Effector memory CD4-positive, alpha-beta T cell (primary cell): ENCODE measurements around the gene MAP4.

ENCODE experiments used
- DNase-seq, 3 donors: peaks; one replicate each; pipeline ENCODE4 v3.0.0-alpha.2; 2020
- H3K27ac ChIP-seq: 2 replicates; pipeline ENCODE4 v1.7.0; 2013; ENCODE audit warnings: mild to moderate bottlenecking, low read length, moderate library complexity; ENCODE audit not compliant: insufficient read depth, poor library complexity, severe bottlenecking
- H3K27me3 ChIP-seq: replicated peaks from 2 replicates; pipeline ENCODE4 v1.7.0; 2013; ENCODE audit warnings: mild to moderate bottlenecking, low read length; ENCODE audit not compliant: insufficient read depth, control insufficient read depth, poor library complexity, severe bottlenecking
- H3K36me3 ChIP-seq: 2 replicates; pipeline ENCODE4 v1.7.0; 2013; ENCODE audit warnings: mild to moderate bottlenecking, low read length, moderate library complexity; ENCODE audit not compliant: control insufficient read depth, insufficient read depth
- H3K4me1 ChIP-seq: 2 replicates; pipeline ENCODE4 v1.7.0; 2013; ENCODE audit warnings: low read length, mild to moderate bottlenecking; ENCODE audit not compliant: control insufficient read depth, insufficient read depth, poor library complexity, severe bottlenecking
- H3K4me3 ChIP-seq: 2 replicates; pipeline ENCODE4 v1.7.0; 2013; ENCODE audit warnings: low read length, low read depth, mild to moderate bottlenecking; ENCODE audit not compliant: insufficient read depth, poor library complexity, severe bottlenecking
- H3K9me3 ChIP-seq: 2 replicates; pipeline ENCODE4 v1.7.0; 2013; ENCODE audit warnings: mild to moderate bottlenecking, low read length, moderate library complexity; ENCODE audit not compliant: control insufficient read depth

MAP4 gene

GRCh38 chr3:47940232-47940631 is 76.0 kb downstream of the MAP4 start:
- Histone ChIP-seq H3K9me3 (no peaks in the 10 kb centered on the region), H3K27ac (no peak overlapping the region), H3K27me3 (no peaks in the 10 kb centered on the region), H3K4me3 (no peak overlapping the region), H3K36me3 (no peaks in the 10 kb centered on the region), H3K4me1 (no peaks in the 10 kb centered on the region)
- DNase-seq, result no peak

DNA sequence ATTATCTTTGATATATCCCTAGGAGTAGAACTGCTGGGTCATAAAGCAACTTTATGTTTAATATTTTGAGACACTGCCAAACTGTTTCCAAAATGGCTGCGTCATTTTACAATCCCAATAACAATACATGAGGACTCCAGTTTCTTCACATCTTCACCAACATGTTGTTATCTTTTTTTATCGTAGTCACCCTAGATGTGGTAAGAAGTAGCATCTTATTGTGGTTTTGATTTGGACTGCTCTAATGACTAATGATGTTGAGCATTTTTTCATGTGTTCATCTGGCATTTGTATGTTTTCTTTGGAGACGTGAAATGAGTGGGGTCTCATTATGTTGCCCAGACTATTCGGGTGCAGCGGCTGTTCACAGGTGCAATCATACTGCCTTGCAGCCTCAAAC is 83.8 kb downstream of the MAP4 start:
- Histone ChIP-seq H3K27me3 (no peaks in the 10 kb centered on the region), H3K27ac (no peak overlapping the region), H3K4me3 (no peak overlapping the region), H3K36me3 (peaks cover 6% of the 10 kb centered on the region), H3K4me1 (no peaks in the 10 kb centered on the region), H3K9me3 (no peaks in the 10 kb centered on the region)
- DNase-seq, result no peak

DNA sequence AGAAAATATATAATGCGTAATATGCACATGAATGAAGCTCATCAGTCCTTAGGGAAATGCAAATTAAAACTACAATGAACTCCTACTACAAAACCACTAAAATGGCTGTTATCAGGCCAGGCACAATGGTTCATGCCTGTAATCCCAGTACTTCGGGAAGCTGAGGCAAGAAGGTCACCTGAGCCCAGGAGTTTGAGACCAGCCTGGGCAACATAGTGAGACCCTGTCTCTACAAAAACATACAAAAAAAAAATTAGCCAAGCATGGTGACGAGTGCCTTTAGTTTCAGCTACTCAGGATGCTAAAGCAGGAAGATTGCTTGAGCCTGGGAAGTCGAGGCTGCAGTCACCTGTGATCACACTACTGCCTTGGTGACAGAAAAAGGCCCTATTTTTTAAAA is 85.2 kb downstream of the MAP4 start:
- peaks cover 6% of the 10 kb centered on the region for H3K36me3 ChIP-seq
- no peak overlapping the region for H3K4me3 ChIP-seq
- H3K27me3 ChIP-seq, result no peaks in the 10 kb centered on the region
- H3K4me1 ChIP-seq, result no peaks in the 10 kb centered on the region
- H3K9me3 ChIP-seq, result no peaks in the 10 kb centered on the region
- no peak overlapping the region for H3K27ac ChIP-seq
- no peak for DNase-seq

GRCh38 chr3:47916696-47917095 is 99.5 kb downstream of the MAP4 start:
- no peaks in the 10 kb centered on the region for H3K9me3 ChIP-seq
- no peak for DNase-seq
- H3K4me1 ChIP-seq, result no peaks in the 10 kb centered on the region
- no peaks in the 10 kb centered on the region for H3K27me3 ChIP-seq
- H3K36me3 ChIP-seq, result peaks cover 41% of the 10 kb centered on the region
- H3K4me3 ChIP-seq, result no peak overlapping the region
- H3K27ac ChIP-seq, result no peak overlapping the region

- Histone ChIP-seq H3K36me3 (peaks cover 41% of the 10 kb centered on the region), H3K4me1 (no peaks in the 10 kb centered on the region), H3K27ac (no peak overlapping the region), H3K9me3 (no peaks in the 10 kb centered on the region), H3K4me3 (no peak overlapping the region), H3K27me3 (no peaks in the 10 kb centered on the region)
- DNase-seq, result no peak
Measured at GRCh38 chr3:47916201-47916600, 100.0 kb downstream of the MAP4 start.

- H3K27ac ChIP-seq, result no peak overlapping the region
- no peaks in the 10 kb centered on the region for H3K27me3 ChIP-seq
- peaks cover 35% of the 10 kb centered on the region for H3K36me3 ChIP-seq
Measured at GRCh38 chr3:47912006-47912504, 104.2 kb downstream of the MAP4 start.

GRCh38 chr3:47910777-47911440 is 105.3 kb downstream of the MAP4 start:
- DNase-seq, result no peak

More at GRCh38 chr3:47912006-47912504, 104.2 kb downstream of the MAP4 start:
- H3K4me1 ChIP-seq, result no peaks in the 10 kb centered on the region
- H3K9me3 ChIP-seq, result no peaks in the 10 kb centered on the region
- no peak for DNase-seq
- no peak overlapping the region for H3K4me3 ChIP-seq

DNA sequence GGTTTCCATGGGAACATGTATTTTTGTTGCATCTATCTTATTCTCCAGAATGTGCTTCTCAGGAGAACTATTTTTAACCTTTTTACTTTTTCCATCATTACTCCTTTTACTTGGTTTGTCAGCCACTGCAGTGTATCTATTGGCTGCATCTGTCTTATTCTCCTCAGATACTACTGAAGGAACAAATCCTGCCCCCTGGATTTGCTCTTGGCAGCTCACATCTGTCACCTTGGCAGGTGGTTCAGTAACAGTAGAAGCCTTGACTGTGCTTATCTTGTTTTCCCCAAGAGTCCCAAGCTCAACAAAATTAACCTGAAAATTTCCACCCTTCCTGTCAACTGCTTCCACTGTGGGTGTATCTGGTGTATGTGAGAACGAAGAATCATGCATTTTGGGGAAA is 106.0 kb downstream of the MAP4 start:
- no peak overlapping the region for H3K27ac ChIP-seq
- no peak overlapping the region for H3K4me3 ChIP-seq
- H3K36me3 ChIP-seq, result peaks cover 16% of the 10 kb centered on the region
- no peaks in the 10 kb centered on the region for H3K27me3 ChIP-seq
- H3K9me3 ChIP-seq, result no peaks in the 10 kb centered on the region
- no peak for DNase-seq
- no peaks in the 10 kb centered on the region for H3K4me1 ChIP-seq

More at GRCh38 chr3:47910777-47911440, 105.3 kb downstream of the MAP4 start:
- Histone ChIP-seq H3K27me3 (no peaks in the 10 kb centered on the region), H3K27ac (no peak overlapping the region), H3K9me3 (no peaks in the 10 kb centered on the region), H3K36me3 (peaks cover 23% of the 10 kb centered on the region), H3K4me1 (no peaks in the 10 kb centered on the region), H3K4me3 (no peak overlapping the region)

- Histone ChIP-seq H3K27ac (no peak overlapping the region), H3K27me3 (no peaks in the 10 kb centered on the region), H3K4me3 (no peak overlapping the region), H3K9me3 (no peaks in the 10 kb centered on the region), H3K36me3 (peaks cover 13% of the 10 kb centered on the region), H3K4me1 (no peaks in the 10 kb centered on the region)
- DNase-seq, result no peak
Measured at GRCh38 chr3:47909607-47910006, 106.6 kb downstream of the MAP4 start.

- Histone ChIP-seq H3K4me1 (no peaks in the 10 kb centered on the region), H3K9me3 (no peaks in the 10 kb centered on the region), H3K36me3 (peaks cover 8% of the 10 kb centered on the region), H3K27me3 (no peaks in the 10 kb centered on the region), H3K27ac (no peak overlapping the region), H3K4me3 (no peak overlapping the region)
- no peak for DNase-seq
Measured at GRCh38 chr3:47908744-47909143, 107.5 kb downstream of the MAP4 start.
